Measurements from ENCODE around the gene SENP1.

DNA sequence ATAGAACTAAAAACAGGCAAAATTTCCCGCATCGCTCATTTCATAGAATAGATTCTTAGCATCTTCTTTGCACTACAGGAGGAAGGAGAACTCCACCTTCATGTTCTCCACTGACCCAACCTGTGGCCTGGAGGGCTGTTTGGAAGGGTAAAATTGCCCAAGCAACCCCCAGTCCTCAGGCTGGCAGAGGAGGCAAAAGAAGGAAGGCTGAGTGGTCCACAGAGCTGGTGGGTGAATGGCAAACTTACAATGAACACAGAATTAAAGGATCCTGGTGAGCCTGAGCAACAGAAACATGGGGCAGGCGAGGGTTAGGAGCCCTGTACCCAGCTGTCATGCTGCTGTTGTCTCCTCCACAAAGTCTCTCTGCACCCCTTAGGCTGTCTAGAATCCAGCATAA is 25.1 kb downstream of the SENP1 start:
- TF ChIP-seq, protein P1, sequence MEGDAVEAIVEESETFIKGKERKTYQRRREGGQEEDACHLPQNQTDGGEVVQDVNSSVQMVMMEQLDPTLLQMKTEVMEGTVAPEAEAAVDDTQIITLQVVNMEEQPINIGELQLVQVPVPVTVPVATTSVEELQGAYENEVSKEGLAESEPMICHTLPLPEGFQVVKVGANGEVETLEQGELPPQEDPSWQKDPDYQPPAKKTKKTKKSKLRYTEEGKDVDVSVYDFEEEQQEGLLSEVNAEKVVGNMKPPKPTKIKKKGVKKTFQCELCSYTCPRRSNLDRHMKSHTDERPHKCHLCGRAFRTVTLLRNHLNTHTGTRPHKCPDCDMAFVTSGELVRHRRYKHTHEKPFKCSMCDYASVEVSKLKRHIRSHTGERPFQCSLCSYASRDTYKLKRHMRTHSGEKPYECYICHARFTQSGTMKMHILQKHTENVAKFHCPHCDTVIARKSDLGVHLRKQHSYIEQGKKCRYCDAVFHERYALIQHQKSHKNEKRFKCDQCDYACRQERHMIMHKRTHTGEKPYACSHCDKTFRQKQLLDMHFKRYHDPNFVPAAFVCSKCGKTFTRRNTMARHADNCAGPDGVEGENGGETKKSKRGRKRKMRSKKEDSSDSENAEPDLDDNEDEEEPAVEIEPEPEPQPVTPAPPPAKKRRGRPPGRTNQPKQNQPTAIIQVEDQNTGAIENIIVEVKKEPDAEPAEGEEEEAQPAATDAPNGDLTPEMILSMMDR (IDR thresholded peaks at IDR 0.05), result no peak
- no peak for TF ChIP-seq EP300 (IDR thresholded peaks at IDR 0.05)
- TF ChIP-seq POLR2A (IDR thresholded peaks at IDR 0.05), result no peak
- TF ChIP-seq POLR2AphosphoS5 (IDR thresholded peaks at IDR 0.05), result no peak

Measured in sigmoid colon (tissue), 4 donors.